Stimulated activated CD4-positive, alpha-beta T cell treated with anti-CD3 and anti-CD28 coated beads, Interleukin-12 subunit alpha, Interleukin-12 subunit beta, amount 100 ng/mL, for 4 hours (primary cell): ENCODE data around the gene TANGO2.
A peak's percentile ranks its signal among the peaks of the same experiment; 100 is the strongest.
"Not testable (repeated sequence)": the region's sequence is repeated elsewhere in the genome, so short reads cannot be mapped to it uniquely, and the experiment has no call there.

Source experiments
- DNase-seq: peaks from one replicate; pipeline ENCODE4 v3.0.0-alpha.2; 2020

The TANGO2 gene

GRCh38 chr22:20066617-20067383, 45.9 kb downstream of the TANGO2 start:
- DNase-seq: no peak

GRCh38 chr22:20067384-20067682, 46.4 kb downstream of the TANGO2 start:
- not testable (repeated sequence) for DNase-seq

DNA sequence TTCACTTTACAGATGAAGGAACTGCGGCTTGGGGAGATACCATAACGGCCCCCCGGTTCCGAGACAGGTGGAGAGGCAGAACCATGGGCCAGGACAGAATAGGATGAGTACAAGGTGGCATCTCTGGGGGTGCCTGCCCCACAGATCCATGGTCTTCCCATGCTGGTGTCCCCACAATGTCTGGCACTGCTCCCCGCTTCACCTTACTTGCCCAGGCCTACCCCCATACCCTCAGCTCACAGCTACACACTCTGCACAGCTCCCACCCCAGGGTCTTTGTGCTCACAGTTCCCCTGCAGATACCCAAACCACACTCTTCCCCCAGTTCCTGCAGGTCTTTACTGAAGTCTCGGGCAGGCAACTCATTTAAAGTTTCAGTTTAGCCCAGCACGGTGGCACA, 47.7 kb downstream of the TANGO2 start:
- DNase-seq: no peak

GRCh38 chr22:20069331-20070042, 48.6 kb downstream of the TANGO2 start:
- no peak for DNase-seq

GRCh38 chr22:20071524-20071972, 50.6 kb downstream of the TANGO2 start:
- DNase-seq: no peak

DNA sequence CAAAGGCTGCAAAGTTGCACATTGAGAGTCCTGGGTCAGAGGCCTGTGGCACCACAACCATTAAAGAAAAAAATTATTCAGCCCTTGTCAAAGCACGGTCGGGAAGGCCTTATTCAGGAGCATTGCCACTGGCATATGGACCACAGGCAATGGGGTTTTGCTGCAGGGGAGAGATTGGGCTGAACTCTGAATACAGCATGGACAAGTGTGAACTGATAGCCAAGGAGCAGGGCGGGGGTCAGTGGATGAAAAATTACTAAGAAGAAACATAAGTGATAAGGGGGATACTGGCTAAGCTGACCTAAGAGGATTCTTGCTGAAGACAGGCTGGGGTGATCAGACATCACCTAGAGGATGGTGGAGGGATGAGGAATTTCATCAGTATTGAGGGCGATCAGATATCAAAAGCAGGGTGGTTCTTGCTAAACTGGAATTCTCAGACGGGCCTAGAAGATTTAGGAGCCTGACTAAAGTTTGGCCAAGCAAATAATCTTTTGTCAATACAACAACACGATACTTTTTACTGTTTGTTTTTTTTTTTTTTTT, 55.8 kb downstream of the TANGO2 start:
- no peak for DNase-seq

DNA sequence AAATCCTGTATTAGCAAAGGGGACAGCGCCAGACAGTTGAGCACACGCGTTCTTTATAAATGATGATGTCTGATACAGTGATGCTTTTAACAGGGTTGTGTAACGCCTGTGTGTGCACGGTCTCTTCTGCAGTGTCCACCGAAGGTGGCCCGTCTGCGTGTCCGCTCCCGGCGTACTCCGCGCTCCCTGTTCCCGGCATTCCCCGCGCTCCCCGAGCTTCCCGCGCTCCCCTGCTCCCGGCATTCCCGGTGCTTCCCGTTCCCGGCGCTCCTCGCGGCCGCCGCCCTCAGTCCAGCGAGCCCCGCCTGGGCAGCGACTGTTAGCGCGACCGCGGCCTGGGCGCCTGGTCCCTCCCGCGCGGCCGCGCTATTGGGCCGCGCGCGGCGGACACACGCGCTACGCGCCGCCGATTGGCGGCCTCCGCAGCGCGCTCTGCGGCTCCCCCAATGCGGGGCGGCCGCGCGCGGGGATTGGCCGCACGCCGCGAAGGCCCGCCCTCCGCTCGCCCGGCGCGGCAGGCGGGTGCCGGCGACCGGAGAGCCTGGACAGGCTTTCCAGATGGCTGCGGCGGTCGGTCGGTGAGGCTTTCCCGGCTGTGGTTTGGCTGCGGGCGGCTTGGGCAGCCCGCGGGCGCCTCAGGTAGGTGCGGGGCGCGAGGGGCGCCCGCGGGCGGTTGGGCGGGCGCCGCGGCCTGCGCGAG, 59.0 kb downstream of the TANGO2 start, which contains the start of gene DGCR8:
DGCR8 (plus strand) TSS at position 497 of the 700 bp plus-strand sequence. CDS start 5,723 bp downstream, outside the sequence.
- peak; percentile 67 for DNase-seq

DNA sequence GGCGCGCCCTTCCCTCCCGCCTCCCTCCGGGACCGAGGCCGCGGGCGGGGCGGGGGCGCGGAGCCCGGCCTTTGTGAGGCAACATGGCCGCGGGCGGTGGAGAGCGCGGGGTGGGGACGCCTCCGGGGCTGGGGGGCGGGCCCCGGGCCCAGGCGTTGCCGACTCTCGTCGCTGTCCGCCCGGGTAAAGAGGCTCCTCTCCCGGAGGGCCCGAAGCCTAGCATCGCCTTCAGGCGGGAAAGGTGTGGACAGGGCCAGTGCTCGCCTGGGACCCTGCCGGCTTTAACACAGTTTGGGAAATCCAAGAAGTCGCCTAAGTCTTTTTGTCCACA, 59.5 kb downstream of the TANGO2 start:
- peak; percentile 69 for DNase-seq

GRCh38 chr22:20080776-20081654, 60.1 kb downstream of the TANGO2 start:
- DNase-seq: no peak

DNA sequence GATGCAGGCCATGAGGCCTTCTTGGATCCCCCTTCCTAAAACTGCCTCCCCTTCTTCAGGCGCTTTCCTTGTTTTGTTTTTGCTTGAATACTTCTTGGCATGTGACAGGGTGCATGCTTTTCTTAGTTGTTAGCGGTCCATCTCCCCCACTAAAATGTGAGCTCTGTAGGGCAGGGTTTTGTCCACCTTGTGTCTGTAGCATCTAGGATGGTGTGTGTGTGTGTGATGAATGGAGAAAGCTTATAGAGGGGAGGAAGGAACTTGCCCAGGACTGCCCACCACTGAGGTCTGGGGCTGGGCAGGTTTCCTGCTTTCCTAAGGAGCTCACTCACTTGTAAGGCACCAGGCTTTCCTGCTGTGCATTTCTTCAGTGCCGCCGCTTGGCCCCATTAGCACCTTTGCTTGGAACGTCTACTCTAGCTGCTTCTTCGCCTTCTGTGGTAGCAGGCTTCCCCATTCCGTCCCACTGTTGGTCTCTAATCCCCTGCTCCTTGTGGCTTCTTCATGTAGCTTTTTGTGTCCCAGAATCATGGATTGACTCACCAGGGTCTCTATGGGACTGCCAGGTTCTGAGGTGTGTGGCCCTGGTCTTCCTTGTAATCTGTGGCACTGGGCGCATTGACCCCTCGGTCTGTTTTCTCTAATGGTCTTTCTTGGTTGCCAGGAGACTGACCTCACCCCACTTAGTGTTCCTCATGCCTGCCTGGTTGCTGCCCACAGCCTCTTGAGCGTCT, 62.4 kb downstream of the TANGO2 start:
- no peak for DNase-seq

DNA sequence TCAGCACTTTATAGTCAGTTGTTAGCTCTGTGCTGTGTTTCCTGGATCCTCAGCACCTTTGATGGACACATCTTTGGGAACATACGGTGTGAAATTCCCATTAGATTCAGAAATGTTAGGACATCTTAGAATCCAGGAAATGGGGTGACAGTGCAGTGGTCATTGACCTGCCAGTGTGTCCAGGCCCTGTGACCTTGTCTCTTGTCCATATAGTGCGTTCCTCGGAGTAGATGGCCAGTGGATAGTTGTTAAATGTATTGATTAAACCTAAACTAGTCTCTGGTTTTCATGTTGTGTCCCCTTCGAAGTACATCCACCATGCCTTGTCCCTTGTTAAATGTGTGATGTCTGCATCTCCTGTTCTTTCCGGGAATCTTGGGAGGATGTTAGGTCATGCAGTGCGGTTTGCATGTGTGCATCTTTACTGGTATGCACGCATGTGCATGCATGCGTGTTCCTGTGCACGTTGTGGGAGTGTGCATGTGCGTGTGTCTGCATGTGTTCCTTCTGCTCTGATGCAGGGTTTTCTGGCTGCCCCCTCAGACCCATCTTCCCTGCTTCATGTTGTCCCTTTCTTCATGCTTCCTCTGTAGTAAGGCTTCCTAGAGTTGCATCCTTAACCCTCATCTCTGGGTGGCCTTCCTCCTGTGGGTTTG, 63.1 kb downstream of the TANGO2 start:
- no peak for DNase-seq

DNA sequence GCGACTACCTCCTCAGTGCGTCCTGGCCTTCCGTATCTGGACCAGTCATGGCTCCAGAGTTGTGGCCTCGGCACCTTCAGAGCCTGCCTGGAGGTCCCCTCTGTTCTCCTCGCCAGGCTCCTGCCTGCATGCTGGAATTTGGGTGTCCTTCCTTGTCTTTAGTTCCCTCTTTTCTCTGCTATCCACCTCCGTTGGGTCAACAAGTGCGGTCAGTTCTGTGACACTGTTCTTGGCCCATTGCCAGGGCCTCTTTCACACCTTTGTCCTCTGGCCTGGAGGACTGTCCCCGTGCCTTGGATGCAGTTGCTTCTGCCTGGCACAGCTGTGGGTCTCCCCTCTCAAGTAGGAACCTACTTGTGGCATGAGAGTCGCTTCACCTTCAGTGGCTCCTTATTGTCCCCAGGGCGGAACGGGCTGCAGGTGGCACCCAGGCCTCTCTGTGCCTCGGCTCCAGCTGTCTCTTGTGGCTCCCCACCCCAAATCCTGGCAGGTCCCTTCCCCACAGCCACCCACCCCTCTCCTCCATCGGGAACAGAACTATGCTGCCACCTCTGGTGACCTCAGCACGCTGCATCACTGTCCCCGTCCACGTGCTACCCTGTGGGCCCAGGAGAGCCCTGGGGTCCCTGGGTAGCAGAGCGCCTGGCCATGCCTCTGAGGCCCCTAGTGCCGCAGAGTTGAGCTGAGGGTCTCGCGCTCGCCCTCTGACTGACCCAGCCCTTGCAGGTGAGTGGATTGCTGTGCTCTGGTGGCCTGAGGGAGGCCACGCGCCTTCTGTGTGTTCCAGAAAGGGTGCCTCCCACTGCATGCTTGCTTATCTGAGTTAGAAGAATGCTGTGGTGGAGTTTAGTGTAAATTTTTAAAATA, 63.9 kb downstream of the TANGO2 start:
- DNase-seq: no peak

- no peak for DNase-seq
Measured at GRCh38 chr22:20085651-20086050, 64.7 kb downstream of the TANGO2 start.

DNA sequence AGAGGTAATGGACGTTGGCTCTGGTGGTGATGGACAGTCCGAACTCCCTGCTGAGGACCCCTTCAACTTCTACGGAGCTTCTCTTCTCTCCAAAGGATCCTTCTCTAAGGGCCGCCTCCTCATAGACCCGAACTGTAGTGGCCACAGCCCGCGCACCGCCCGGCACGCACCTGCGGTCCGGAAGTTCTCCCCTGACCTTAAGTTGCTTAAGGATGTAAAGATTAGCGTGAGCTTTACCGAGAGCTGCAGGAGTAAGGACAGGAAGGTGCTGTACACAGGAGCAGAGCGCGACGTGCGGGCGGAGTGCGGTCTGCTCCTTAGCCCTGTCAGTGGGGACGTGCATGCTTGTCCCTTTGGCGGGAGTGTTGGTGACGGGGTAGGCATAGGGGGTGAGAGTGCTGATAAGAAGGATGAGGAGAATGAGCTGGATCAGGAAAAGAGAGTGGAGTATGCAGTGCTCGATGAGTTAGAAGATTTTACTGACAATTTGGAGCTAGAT, 65.2 kb downstream of the TANGO2 start:
- DNase-seq: no peak

- no peak for DNase-seq
Measured at GRCh38 chr22:20086763-20087162, 65.9 kb downstream of the TANGO2 start.

GRCh38 chr22:20087319-20088262, 66.7 kb downstream of the TANGO2 start:
- no peak for DNase-seq

DNA sequence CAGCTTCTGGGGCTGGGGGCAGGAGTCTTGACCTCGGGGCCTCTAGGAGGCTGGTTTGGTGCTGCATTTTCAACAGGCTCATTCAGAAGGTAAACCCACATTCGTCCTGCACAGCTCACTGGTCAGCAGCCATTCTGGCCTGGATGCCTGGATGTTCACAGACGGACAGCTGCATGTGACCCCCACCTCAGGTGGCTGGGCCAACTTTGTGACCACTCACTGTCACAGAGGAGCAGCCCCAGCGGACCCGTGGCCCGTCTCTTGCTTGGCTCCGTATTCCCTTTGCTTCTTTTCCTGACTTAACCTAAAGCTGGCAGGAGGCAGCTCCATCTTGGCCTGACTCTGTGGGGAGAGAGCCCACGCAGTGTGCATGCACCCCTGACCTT, 67.3 kb downstream of the TANGO2 start:
- no peak for DNase-seq

DNA sequence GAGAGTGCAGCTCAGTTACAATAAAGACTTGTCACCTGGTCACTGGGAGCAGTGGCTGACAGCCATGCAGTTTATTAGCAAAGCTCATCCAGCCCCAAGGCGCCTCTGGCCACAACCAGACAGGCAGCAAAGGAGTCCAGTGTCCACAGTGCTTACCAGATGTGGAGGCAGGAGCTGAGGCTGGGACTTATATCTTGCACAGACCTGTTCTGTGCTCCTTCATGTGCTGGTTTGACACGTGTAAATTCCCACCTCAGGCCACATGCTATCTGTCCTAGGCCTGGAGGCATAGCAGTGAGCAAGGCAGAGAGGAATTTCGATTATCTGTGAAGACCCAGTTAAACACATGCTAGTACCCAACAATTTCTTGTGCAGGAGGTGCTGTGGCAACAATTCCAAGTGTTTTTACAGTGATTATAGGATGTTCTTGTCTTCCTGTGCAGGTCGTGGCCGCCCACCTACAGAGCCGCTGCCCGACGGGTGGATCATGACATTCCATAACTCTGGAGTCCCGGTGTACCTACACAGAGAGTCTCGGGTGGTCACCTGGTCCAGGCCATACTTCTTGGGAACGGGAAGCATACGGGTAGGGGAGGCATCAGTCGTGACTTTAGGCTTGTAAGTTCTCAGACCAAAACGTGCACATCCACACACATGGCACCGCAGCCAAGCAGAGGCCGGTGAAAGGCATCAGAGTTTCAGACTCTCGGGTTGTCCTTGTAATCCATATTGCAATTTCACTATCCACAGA, 68.5 kb downstream of the TANGO2 start:
- no peak for DNase-seq
